ENCODE results near the gene BSN. TPM values are rescaled to one million over a fixed set of nuclear protein-coding genes. Genes with fewer than 3 reads are reported as not detected.

BSN gene
- total and polyA plus RNA-seq, 2 of the 4 experiments (the other 2 are of a cell fraction), result under 0.01 to 0.03 TPM

DNA sequence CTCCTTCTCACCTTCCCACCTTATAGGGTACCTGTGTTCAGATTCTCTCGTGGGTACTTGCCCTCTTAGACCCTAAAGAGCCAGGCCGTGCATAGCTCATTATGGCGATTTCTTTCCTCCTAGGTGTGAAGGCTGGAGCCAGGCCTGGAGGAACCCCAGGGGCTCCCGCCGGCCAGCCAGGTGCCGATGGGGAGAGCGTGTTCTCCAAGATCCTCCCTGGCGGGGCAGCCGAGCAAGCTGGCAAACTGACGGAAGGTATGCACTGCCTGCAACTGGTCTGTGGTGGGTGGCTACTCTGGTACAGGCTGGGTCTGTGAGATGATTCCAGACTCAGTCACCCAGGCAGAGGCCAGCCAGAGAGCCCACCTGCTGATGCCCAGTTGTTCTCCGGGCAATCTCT, 110.0 kb downstream of the BSN start:
- H3K9ac ChIP-seq (ENCODE audit: low read depth, low read length), result no peak overlapping the region
- TF ChIP-seq, protein P1, sequence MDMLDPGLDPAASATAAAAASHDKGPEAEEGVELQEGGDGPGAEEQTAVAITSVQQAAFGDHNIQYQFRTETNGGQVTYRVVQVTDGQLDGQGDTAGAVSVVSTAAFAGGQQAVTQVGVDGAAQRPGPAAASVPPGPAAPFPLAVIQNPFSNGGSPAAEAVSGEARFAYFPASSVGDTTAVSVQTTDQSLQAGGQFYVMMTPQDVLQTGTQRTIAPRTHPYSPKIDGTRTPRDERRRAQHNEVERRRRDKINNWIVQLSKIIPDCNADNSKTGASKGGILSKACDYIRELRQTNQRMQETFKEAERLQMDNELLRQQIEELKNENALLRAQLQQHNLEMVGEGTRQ (IDR thresholded peaks at IDR 0.05; ENCODE audit: low read depth, low read length), result no peak
- no peak for TF ChIP-seq FOS (IDR thresholded peaks at IDR 0.05; ENCODE audit: low read depth, low read length)
- TF ChIP-seq, protein P2, sequence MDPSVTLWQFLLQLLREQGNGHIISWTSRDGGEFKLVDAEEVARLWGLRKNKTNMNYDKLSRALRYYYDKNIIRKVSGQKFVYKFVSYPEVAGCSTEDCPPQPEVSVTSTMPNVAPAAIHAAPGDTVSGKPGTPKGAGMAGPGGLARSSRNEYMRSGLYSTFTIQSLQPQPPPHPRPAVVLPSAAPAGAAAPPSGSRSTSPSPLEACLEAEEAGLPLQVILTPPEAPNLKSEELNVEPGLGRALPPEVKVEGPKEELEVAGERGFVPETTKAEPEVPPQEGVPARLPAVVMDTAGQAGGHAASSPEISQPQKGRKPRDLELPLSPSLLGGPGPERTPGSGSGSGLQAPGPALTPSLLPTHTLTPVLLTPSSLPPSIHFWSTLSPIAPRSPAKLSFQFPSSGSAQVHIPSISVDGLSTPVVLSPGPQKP (IDR thresholded peaks at IDR 0.05; ENCODE audit: borderline replicate concordance, low read depth, low read length), result no peak
- TF ChIP-seq RCOR1 (IDR thresholded peaks at IDR 0.05; ENCODE audit: insufficient replicate concordance, low read length), result no peak
- TF ChIP-seq MAFK (IDR thresholded peaks at IDR 0.05; ENCODE audit: low read depth, low read length), result no peak
- TF ChIP-seq SMC3 (IDR thresholded peaks at IDR 0.05; ENCODE audit: low read depth, low read length), result no peak
- TF ChIP-seq POLR2A (IDR thresholded peaks at IDR 0.05; ENCODE audit: low read depth, low read length), result no peak
- TF ChIP-seq RFX5 (IDR thresholded peaks at IDR 0.05; ENCODE audit: low read depth, low read length), result no peak
- TF ChIP-seq MXI1 (IDR thresholded peaks at IDR 0.05; ENCODE audit: borderline replicate concordance, low read depth, low read length), result no peak
- ChIA-PET POLR2A (ENCODE audit: unreplicated experiment) (no interaction called here), CTCF (interaction anchor here (1.9 kb wide), 1 partner anchor 125 kb away, joined by 5 read pairs; no protein-coding TSS in a partner anchor)
- H3K4me3 ChIP-seq (ENCODE audit: insufficient read depth, low read depth, low read length), result no peak overlapping the region
- H2BK15ac ChIP-seq (ENCODE audit: low read depth, low read length), result no peak overlapping the region
- H4K20me1 ChIP-seq (ENCODE audit: insufficient read depth, low read length), result no peaks in the 10 kb centered on the region; the same call in 1 of the 2 replicates
- H2AK9ac ChIP-seq (replicated peaks; ENCODE audit: low read depth, low read length, poor library complexity), result no peak overlapping the region
- no peaks in the 10 kb centered on the region for H3K9me1 ChIP-seq (ENCODE audit: insufficient read depth, low read length)
- H3K4me1 ChIP-seq (ENCODE audit: control insufficient read depth, insufficient read depth, low read length), result peaks cover 2% of the 10 kb centered on the region; the same call in 1 of the 2 replicates
- H3K4ac ChIP-seq (ENCODE audit: low read depth, low read length), result no peak overlapping the region
- H2BK20ac ChIP-seq (ENCODE audit: low read depth, low read length), result no peak overlapping the region
- no peak overlapping the region for H4K91ac ChIP-seq (ENCODE audit: insufficient read depth, low read depth, low read length)
- H2BK5ac ChIP-seq (ENCODE audit: low read depth, low read length, poor library complexity, severe bottlenecking), result no peak overlapping the region
- WGBS, 2 experiments (ENCODE audit: extremely low coverage in 2 of 2, insufficient read length in 1 of 2), result 63% methylated on average over 6 of the region's 11 CpGs; no CpG with 5 or more reads in 1 of the 2 experiments
- H3K23ac ChIP-seq (ENCODE audit: low read depth, low read length), result no peak overlapping the region
- in situ Hi-C loops (cut with MboI; ENCODE audit: low sequenced_read_pairs) (no loop called here), dilution Hi-C loops (cut with HindIII; ENCODE audit: low sequenced_read_pairs, unreplicated experiment) (no loop called here), intact Hi-C loops (cut with micrococcal nuclease) (no loop called here)
- H3K27me3 ChIP-seq (ENCODE audit: control insufficient read depth, insufficient read depth, low read length), result peaks cover 12% of the 10 kb centered on the region; the same call in 1 of the 2 replicates
- no peak overlapping the region for H3K18ac ChIP-seq (ENCODE audit: low read depth, low read length)
- no peak overlapping the region for H4K8ac ChIP-seq (ENCODE audit: low read depth in 2 of 2, low read length in 2 of 2)
- no peak overlapping the region for H3K56ac ChIP-seq (ENCODE audit: extremely low read depth, insufficient read depth, low read length)
- H3K27ac ChIP-seq (ENCODE audit: insufficient read depth, low read length), result no peak overlapping the region
- H2BK120ac ChIP-seq (ENCODE audit: low read depth, low read length), result no peak overlapping the region
- no peak overlapping the region for H4K5ac ChIP-seq (ENCODE audit: low read depth, low read length)
- no peak overlapping the region for H3K4me2 ChIP-seq (ENCODE audit: low read depth, low read length)
- DNase-seq (no peak), ATAC-seq (ENCODE audit: low read depth) (no peak)
- H2AFZ ChIP-seq (replicated peaks; ENCODE audit: low read length, poor library complexity), result no peak overlapping the region
- H2AK5ac ChIP-seq (ENCODE audit: low read depth, low read length), result no peak overlapping the region
- no peaks in the 10 kb centered on the region for H3K9me3 ChIP-seq (ENCODE audit: control insufficient read depth, insufficient read depth, low read length)
- BruUV-seq (replicated peaks), result no TSS peak
- no peaks in the 10 kb centered on the region for H3K79me1 ChIP-seq (ENCODE audit: low read depth in 1 of 2, low read length in 2 of 2)
- no peaks in the 10 kb centered on the region for H3K36me3 ChIP-seq (ENCODE audit: control insufficient read depth, insufficient read depth, low read length)
- no peak overlapping the region for H3K14ac ChIP-seq (replicated peaks; ENCODE audit: low read depth, low read length)

All from IMR-90 (cell line).